Endothelial cell of umbilical vein (primary cell): Measurements from ENCODE around the gene ZNF529. TPM values are rescaled to one million over a fixed set of nuclear protein-coding genes. Genes with fewer than 3 reads are reported as not detected.

ENCODE experiments used
- BruUV-seq: library from RNA; stranded (reverse); fragments of 400-500 nt; replicated peaks from 2 replicates; lab custom pipeline; 2021; lab: Mats Ljungman, UMichigan
- CTCF ChIA-PET: fragments of 300-600, 350-600 bp; sonication (Branson Sonifier 250); formaldehyde crosslinking; loops from one replicate; lab custom pipeline; 2021; ENCODE audit warnings: antibody characterized with exemption, inconsistent platforms; lab: Charles Lee
- POLR2A ChIA-PET: fragments of 300-600, 350-600 bp; sonication (Branson Sonifier 250); formaldehyde crosslinking; loops from one replicate; lab custom pipeline; 2021; ENCODE audit warnings: antibody characterized with exemption, inconsistent platforms; lab: Charles Lee
- DNase-seq: peaks from one replicate; pipeline ENCODE4 v3.0.0-alpha.2; 2011; ENCODE audit warnings: low read depth, low spot score
- FAIRE-seq: peaks from 2 replicates; lab custom pipeline; 2011; peaks lifted over from hg19 to GRCh38; lab: Jason Lieb, UNC
- H2AFZ ChIP-seq: 2 replicates; pipeline ENCODE4 v1.6.0; 2012; ENCODE audit warnings: low read depth, low read length, control low read depth, inconsistent platforms
- H3K27ac ChIP-seq: 2 replicates; pipeline ENCODE4 v1.5.1; 2011; ENCODE audit warnings: low read depth, mild to moderate bottlenecking, control low read depth, low read length, moderate library complexity; ENCODE audit not compliant: insufficient read depth
- H3K27me3 ChIP-seq, 2 experiments: 2 replicates each; pipeline versions ENCODE4 v1.6.0 to v1.6.1; 2011; ENCODE audit warnings: low read length in 2 of 2, mixed read lengths in 1 of 2; ENCODE audit not compliant: control insufficient read depth in 2 of 2, insufficient read depth in 2 of 2
- H3K36me3 ChIP-seq, 2 experiments: 2 replicates in 1 of 2; 3 replicates in 1 of 2; pipeline ENCODE4 v1.5.1; 2011; ENCODE audit warnings: low read length in 2 of 2, mild to moderate bottlenecking in 1 of 2, moderate library complexity in 1 of 2; ENCODE audit not compliant: control insufficient read depth in 2 of 2, insufficient read depth in 2 of 2; ENCODE audit errors: extremely low read depth in 1 of 2
- H3K4me1 ChIP-seq: 3 replicates; pipeline ENCODE4 v1.5.1; 2011; ENCODE audit warnings: mild to moderate bottlenecking, low read length; ENCODE audit not compliant: control insufficient read depth, insufficient read depth; ENCODE audit errors: extremely low read depth
- H3K4me2 ChIP-seq: 2 replicates; pipeline ENCODE4 v1.6.1; 2011; ENCODE audit warnings: low read length, control low read depth, mixed read lengths; ENCODE audit not compliant: insufficient read depth
- H3K4me3 ChIP-seq, 3 experiments: fragments of 200-600 bp in 1 of 3; sonication (generic), shearing (Covaris generic) in 1 of 3; replicated peaks in 1 of 3; 2 replicates each; pipeline ENCODE4 v1.5.1; 2011 to 2016; ENCODE audit warnings: control low read depth in 3 of 3, low read length in 3 of 3, mild to moderate bottlenecking in 2 of 3, inconsistent platforms in 1 of 3, low read depth in 1 of 3, moderate library complexity in 1 of 3; ENCODE audit not compliant: insufficient read depth in 1 of 3
- H3K79me2 ChIP-seq: 2 replicates; pipeline ENCODE4 v1.6.0; 2012; ENCODE audit warnings: low read length, inconsistent platforms; ENCODE audit not compliant: control insufficient read depth, insufficient read depth
- H3K9ac ChIP-seq: replicated peaks from 2 replicates; pipeline ENCODE3; 2011; ENCODE audit warnings: low read length, control low read depth; ENCODE audit not compliant: insufficient read depth; ENCODE audit errors: extremely low read depth
- H3K9me1 ChIP-seq: replicated peaks from 3 replicates; pipeline ENCODE4 v1.6.0; 2011; ENCODE audit warnings: mild to moderate bottlenecking, low read length; ENCODE audit not compliant: control insufficient read depth, insufficient read depth; ENCODE audit errors: extremely low read depth
- H3K9me3 ChIP-seq: replicated peaks from 2 replicates; pipeline ENCODE4 v1.5.1; 2012; ENCODE audit warnings: low read length, inconsistent platforms; ENCODE audit not compliant: control insufficient read depth, insufficient read depth
- H4K20me1 ChIP-seq: replicated peaks from 2 replicates; pipeline ENCODE3; 2011; ENCODE audit warnings: mild to moderate bottlenecking, low read length; ENCODE audit not compliant: control insufficient read depth, insufficient read depth; ENCODE audit errors: extremely low read depth
- CTCF ChIP-seq, 2 donors: IDR thresholded peaks; 1 replicate in 1 of 2; 2 replicates in 1 of 2; pipeline ENCODE4 v1.5.1; 2011; ENCODE audit warnings: low read length in 2 of 2, mild to moderate bottlenecking in 2 of 2, moderate library complexity in 2 of 2, control low read depth in 1 of 2, inconsistent platforms in 1 of 2, low read depth in 1 of 2; ENCODE audit not compliant: insufficient read depth in 1 of 2; ENCODE audit errors: extremely low read depth in 1 of 2
- EZH2 ChIP-seq: IDR thresholded peaks from 2 replicates; pipeline ENCODE4 v1.6.1; 2012; ENCODE audit warnings: borderline replicate concordance, low read depth, mild to moderate bottlenecking, moderate library complexity, low read length, inconsistent platforms; ENCODE audit not compliant: severe bottlenecking
- FOS ChIP-seq: IDR thresholded peaks from 2 replicates; pipeline ENCODE4 v1.6.1; 2011; ENCODE audit warnings: mild to moderate bottlenecking, low read length, moderate library complexity, borderline replicate concordance; ENCODE audit not compliant: insufficient read depth
- GATA2 ChIP-seq: IDR thresholded peaks from 2 replicates; pipeline ENCODE4 v1.7.0; 2011; ENCODE audit warnings: low read depth, mild to moderate bottlenecking, moderate library complexity, mixed read lengths, low read length; ENCODE audit not compliant: insufficient read length, insufficient read depth
- JUN ChIP-seq: IDR thresholded peaks from 2 replicates; pipeline ENCODE4 v1.6.1; 2011; ENCODE audit warnings: borderline replicate concordance, low read depth; ENCODE audit not compliant: insufficient read length, insufficient read depth
- MYC ChIP-seq: IDR thresholded peaks from one replicate; pipeline ENCODE4 v1.6.1; 2011; ENCODE audit warnings: mild to moderate bottlenecking, low read depth, low read length
- POLR2A ChIP-seq: IDR thresholded peaks from 2 replicates; pipeline ENCODE4 v1.6.1; 2012; ENCODE audit warnings: low read depth, mild to moderate bottlenecking, control low read depth, low read length
- POLR2AphosphoS5 ChIP-seq: IDR thresholded peaks from 2 replicates; pipeline ENCODE4 v1.6.1; 2012; ENCODE audit warnings: low read depth, mild to moderate bottlenecking, control low read depth, low read length, moderate library complexity; ENCODE audit not compliant: insufficient read depth
- dilution Hi-C: fragments of 300-500 bp; cut with MboI; formaldehyde crosslinking; loops from one replicate; pipeline ENCODE4 v1.15.0; 2019; ENCODE audit warnings: low sequenced_read_pairs; ENCODE audit not compliant: extremely low pct_ligation_motif_present
- intact Hi-C: fragments of 100-400 bp; cut with micrococcal nuclease; formaldehyde crosslinking; loops from one replicate; pipeline ENCODE4 v1.10.0; 2022
- polyA plus RNA-seq, 4 experiments: library from polyadenylated mRNA; depleted of rRNA in 3 of 4; stranded (reverse) in 3 of 4; unstranded in 1 of 4; fragments of >200 nt; gene quantifications; 2 replicates each; pipeline versions ENCODE4 v1.2.1 to v1.2.3, GENCODE V29; 2011 to 2012; ENCODE audit warnings: missing spikeins in 1 of 4
- total RNA-seq: library from RNA; stranded (reverse); gene quantifications from 2 replicates; pipeline ENCODE4 v1.2.3, GENCODE V29; 2021
- TF ChIP-seq, protein P1 (sequence below): IDR thresholded peaks from 2 replicates; pipeline ENCODE4 v1.6.1; 2011; ENCODE audit not compliant: insufficient read depth, insufficient read length

ZNF529 gene
- total and polyA plus RNA-seq, 2 donors (not counting 3 experiments of a cell fraction or from before 2014, with no cell fraction given): 4.9 to 8.4 TPM

- H3K4me3 ChIP-seq: peak overlapping the region; percentile 3 to 78 (median 57)
- FAIRE-seq (no peak), DNase-seq (no peak)
- peaks cover 8% of the 10 kb centered on the region for H3K4me1 ChIP-seq
- POLR2A ChIA-PET: interaction anchor here (0.7 to 0.8 kb wide), 2 partner anchors 83 to 154 kb away, joined by 5 read pairs; partner anchors contain the start of gene ZNF566
- no peaks in the 10 kb centered on the region for H4K20me1 ChIP-seq
- H3K36me3 ChIP-seq: peaks cover 0 to 3% of the 10 kb centered on the region in 2 experiments
- no peaks in the 10 kb centered on the region for H3K9me1 ChIP-seq
- peak overlapping the region; percentile 65 for H3K4me2 ChIP-seq
- H3K27me3 ChIP-seq: no peaks in the 10 kb centered on the region
- H3K79me2 ChIP-seq: peaks cover 11% of the 10 kb centered on the region
- peak overlapping the region; percentile 22 for H3K27ac ChIP-seq
- dilution Hi-C loops (no loop called here), intact Hi-C loops (loop anchor here (1.0 to 2.0 kb wide), 3 partner anchors 32 to 94 kb away; partner anchors contain the start of genes ZNF260, ZNF382 and ZNF461)
- TSS peak; percentile 60 for BruUV-seq
- H2AFZ ChIP-seq: peak overlapping the region; percentile 30
- H3K9me3 ChIP-seq: no peaks in the 10 kb centered on the region
- CTCF ChIA-PET: interaction anchor here (1.1 to 1.7 kb wide), 3 partner anchors 11 to 194 kb away, joined by 3 to 6 read pairs (median 3); partner anchors contain the start of gene ZFP14
- TF ChIP-seq, protein P1, sequence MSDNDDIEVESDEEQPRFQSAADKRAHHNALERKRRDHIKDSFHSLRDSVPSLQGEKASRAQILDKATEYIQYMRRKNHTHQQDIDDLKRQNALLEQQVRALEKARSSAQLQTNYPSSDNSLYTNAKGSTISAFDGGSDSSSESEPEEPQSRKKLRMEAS: no peak
- TF ChIP-seq MYC: no peak
- no peak for TF ChIP-seq GATA2
- no peak for TF ChIP-seq CTCF (IDR thresholded peaks at IDR 0.05; ENCODE audit: extremely low read depth in 1 of 2, insufficient read depth in 1 of 2, low read depth in 1 of 2, low read length in 2 of 2)
- TF ChIP-seq EZH2: no peak
- no peak for TF ChIP-seq JUN
- no peak for TF ChIP-seq POLR2AphosphoS5
- TF ChIP-seq FOS: no peak
- TF ChIP-seq POLR2A: no peak
- peak overlapping the region; percentile 36 for H3K9ac ChIP-seq
These were observed 486 bp downstream of the ZNF529 start for GRCh38 chr19:36572593-36573019.
